GM19023 (cell line): ENCODE data around the gene RAPGEF4.
A peak's percentile ranks its signal among the peaks of the same experiment; 100 is the strongest.
"Not testable (repeated sequence)": the region's sequence is repeated elsewhere in the genome, so short reads cannot be mapped to it uniquely, and the experiment has no call there.

ENCODE experiments used
- ATAC-seq: cut with Tn5 transposase; IDR thresholded peaks from one replicate; pipeline ENCODE4 v1.9.1; 2021; ENCODE audit warnings: mild to moderate bottlenecking, moderate library complexity; ENCODE audit not compliant: unreplicated experiment

Gene RAPGEF4

DNA sequence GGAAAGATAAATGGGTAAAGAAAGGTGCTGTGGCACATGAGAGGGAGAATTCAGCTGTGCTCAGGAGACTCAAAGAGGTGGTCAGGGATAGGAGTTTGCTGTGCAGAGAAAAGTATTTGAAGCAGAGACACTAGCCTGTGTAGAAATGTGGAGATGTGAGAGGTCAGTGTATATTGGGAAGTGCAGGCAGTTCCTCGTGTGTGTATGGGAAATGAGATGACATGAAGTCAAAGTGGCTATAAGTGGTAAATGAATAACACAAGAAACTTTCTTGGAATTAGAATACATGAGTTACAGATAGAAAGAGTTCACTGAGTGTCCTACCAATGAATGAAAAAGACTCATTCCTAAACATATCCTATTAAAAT is 351.6 kb downstream of the RAPGEF4 start:
- no peak for ATAC-seq

DNA sequence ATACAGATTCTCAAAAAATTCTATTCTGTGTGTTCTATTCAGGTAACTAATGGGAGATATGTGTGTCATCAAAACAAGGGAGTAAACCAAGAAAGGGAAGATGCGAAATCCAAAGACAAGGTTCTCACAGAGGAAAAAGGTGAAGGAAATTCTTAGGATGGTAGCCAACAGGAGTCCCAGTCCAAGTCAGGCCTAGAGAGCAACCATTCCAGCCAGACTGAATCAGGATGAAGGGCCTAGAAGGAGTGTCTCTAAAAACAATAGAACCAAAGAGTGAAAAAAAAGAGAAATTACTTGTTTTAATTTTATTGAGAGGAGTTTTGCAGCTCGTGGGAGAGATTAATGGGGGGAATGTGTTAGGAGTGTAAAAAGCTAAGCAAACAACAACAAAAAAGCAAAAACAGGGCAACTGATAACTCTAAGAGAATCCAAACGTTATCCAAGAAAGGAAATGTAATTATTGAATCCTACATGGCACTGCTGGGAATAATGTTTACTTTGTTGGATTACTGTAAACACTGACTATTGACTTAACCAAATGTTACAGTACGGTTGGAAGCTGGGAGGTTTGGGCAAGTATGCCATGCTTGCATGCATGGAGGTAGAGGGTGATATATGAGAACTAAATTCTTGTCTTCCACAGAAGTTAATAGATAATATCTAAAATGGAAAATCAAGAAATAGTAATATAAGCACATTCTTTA is 352.3 kb downstream of the RAPGEF4 start:
- ATAC-seq: no peak

DNA sequence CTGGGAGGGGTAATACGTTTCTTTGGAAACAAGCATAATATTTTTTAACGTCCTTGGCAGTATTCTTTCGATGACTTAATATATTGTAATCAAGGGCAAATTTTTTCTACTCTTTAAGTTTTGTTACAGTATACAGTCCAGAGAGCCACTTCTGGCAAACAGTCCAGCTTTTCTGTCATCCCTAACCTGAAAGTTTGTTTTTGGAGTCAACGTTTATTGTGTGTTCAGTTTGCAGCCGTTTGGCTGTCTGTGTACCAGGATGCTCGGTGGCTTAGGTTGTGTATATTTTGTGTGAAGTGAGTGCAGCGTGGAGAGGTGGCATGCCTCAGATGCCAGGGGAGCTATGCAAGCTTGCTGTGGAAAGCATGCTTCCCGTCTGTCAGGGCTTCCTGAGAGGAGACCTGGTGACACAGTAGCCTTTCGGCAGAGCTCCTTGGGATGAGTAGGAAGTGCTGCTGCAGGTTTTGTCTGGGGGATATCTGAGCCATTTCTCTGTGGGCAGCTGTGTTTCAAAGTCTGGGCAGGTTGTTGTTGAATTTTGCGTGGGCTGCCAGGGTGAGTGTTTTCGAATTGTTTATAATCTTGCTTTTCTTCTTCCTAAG is 354.7 kb downstream of the RAPGEF4 start:
- no peak for ATAC-seq

DNA sequence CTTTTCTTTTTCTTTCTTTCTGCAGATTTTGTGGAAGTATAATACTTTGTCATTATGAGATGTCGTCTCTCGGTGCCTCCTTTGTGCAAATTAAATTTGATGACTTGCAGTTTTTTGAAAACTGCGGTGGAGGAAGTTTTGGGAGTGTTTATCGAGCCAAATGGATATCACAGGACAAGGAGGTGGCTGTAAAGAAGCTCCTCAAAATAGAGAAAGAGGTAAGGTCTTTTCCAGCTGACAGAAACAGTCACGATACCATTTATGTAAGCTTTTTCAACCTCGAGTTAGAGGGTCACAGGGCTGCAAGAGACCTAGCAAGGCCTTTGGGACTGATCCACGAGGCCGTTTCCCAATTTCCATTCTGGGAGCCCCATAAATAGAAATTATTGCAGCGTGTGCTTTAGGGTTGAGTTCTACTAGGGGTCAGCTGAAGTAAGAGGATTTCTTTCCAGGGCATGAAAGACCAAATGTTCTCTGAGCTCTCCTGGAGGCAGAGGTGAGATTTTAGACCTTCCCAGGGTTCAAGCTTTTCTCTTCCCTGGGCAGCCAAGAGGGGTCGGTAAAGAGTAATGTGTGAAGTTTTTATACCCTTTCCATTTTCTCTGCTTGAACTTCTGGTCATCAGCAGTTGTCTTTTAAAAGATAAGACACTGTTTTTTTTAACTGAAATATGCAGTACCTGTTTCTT is 355.5 kb downstream of the RAPGEF4 start:
- ATAC-seq: no peak

GRCh38 chr2:173091910-173092309 is 356.3 kb downstream of the RAPGEF4 start:
- no peak for ATAC-seq

DNA sequence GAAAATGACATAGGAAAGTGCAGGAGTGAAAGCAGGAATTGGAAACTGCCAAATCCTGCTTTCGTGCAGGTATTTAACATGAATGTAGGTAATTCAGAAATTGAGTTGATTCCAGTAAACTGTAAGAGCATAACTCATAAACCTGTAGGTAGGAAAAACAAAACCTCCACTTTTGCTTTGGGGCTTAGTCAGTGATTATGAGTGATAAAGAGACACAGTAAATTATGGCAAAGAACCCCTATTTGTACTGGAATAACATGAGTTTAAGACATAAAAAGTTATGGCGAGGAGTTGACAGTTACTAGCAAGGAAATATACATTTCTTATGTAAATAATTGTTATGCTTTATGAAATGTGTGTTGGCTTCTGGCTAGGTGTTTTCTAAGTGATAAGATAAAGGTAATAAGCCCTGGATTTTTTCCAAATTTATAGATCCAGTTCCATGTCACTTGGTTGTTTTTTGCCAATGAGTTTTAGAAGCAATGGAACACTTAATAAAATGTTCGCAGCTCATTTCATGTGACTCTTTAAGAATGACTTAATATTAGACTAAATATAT is 357.3 kb downstream of the RAPGEF4 start:
- no peak for ATAC-seq

- ATAC-seq: not testable (repeated sequence)
These were observed 358.0 kb downstream of the RAPGEF4 start for GRCh38 chr2:173093617-173094016.

GRCh38 chr2:173094731-173095130 is 359.1 kb downstream of the RAPGEF4 start:
- no peak for ATAC-seq

- ATAC-seq: no peak
These were observed 359.7 kb downstream of the RAPGEF4 start for GRCh38 chr2:173095356-173095755.

DNA sequence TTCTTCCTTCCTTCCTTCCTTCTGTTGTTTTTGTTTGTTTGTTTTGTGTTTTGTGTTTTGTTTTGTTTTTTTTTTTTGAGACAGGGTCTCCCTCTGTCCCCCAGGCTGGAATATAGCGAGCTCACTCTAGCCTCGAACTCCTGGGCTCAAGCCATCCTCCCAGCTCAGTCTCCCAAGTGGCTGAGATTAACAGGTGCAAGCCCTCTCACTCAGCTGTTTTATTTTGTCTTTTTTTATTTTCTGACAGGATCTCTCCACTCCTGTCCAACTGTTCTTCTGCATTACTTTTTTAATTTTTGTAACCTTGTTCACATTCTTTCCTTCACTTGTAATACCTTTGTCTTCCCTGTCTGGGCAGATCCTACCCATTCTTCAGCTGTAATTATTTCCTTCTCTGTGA is 363.6 kb downstream of the RAPGEF4 start:
- ATAC-seq: no peak

- no peak for ATAC-seq
These were observed 364.2 kb downstream of the RAPGEF4 start for GRCh38 chr2:173099804-173100203.

DNA sequence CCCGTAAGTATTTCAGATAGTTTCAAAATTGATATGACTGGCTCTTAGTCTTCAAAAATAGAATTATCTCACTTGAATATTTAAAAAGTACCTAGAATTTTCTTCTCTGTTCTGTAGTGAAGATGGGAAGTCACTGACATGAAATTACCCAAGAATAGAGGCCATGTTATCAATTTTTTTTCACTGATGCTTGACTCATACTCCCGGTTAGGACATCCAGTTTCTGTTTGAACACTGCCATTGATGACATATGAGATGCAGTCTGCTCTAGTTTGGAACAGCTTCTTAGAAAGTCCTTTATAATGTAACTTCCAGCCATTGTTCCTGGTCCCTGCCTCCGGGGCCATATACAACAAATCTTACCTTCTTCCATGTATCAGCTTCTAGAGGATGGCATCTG is 366.0 kb downstream of the RAPGEF4 start:
- peak; percentile 70 for ATAC-seq
